HT-29 (cell line): Measurements from ENCODE around the gene SELENOH. TPM values are rescaled to one million over a fixed set of nuclear protein-coding genes. Genes with fewer than 3 reads are reported as not detected.
A peak's percentile ranks its signal among the peaks of the same experiment; 100 is the strongest.

ENCODE experiments used
- DNase-seq: peaks from one replicate; pipeline ENCODE4 v3.0.0-alpha.2; 2015; ENCODE audit warnings: low spot score
- small RNA-seq: library from RNA; depleted of rRNA; stranded (forward); fragments of <200 nt; gene quantifications from one replicate; pipeline ENCODE3, GENCODE V24; 2014
- total RNA-seq: library from RNA; depleted of rRNA; stranded (reverse); fragments of >200 nt; shearing (Covaris generic); gene quantifications from 2 replicates; pipeline ENCODE4 v1.2.3, GENCODE V29; 2014; rRNA removed

SELENOH gene
- total RNA-seq, 1 experiment from 2014 or later = 352 TPM

DNA sequence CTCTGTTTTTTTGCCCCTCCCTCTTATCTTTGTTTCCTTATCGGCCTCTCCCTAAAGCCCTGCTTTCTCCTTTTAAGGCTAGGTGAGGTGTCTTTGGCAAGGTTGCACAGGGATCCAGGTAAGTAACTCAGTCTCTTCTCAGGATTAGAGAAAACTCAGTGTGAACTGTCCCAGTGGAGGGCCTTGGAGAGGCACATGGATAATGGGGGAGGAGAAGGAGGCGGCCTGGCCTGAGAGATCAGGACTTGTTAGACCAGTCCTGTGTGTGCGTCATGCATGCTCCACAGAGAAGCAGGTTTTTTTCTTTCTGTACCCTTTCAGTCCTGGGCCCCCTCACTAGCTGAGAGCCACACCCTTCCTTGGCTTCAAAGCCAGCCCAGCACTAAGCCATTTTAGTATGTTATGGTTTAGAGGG lies 40.2 kb downstream of the SELENOH start:
- DNase-seq = peak; percentile 98

DNA sequence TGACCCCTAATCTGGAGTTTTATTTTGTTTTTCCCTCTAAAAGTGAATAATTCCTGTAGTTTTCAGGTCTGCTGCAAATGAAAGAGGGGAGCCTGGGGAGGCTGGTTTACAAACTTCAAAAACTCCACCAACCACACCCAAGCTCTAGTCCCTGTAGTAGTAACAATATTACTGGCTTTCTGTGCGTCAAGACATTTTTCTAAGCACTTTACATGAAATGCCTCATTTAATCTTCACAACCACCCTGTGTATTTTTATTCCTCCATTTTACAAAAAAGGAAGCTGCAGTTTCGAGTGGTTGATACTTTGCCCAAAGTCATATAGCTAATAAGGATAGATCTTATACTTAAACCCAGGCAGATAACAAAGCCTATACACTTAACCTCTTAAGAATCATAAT lies 43.8 kb downstream of the SELENOH start:
- DNase-seq = no peak

DNA sequence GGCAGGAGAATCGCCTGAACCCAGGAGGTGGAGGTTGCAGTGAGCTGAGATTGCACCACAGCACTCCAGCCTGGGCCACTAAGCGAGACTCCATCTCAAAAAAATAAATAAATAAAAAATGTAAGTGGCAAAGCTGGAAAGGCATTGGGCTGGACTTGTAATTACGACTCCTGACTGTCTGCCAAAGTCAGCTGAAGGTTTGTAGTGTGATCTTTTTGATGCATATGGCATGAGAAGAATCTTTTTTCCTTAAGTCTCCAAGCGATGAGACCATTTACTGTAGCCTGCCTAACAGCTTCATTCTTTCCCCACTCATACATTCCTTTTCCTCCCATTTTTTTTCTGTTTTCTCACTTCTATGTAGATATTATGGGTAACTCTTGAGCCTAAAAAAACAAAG lies 45.1 kb downstream of the SELENOH start:
- no peak for DNase-seq

DNA sequence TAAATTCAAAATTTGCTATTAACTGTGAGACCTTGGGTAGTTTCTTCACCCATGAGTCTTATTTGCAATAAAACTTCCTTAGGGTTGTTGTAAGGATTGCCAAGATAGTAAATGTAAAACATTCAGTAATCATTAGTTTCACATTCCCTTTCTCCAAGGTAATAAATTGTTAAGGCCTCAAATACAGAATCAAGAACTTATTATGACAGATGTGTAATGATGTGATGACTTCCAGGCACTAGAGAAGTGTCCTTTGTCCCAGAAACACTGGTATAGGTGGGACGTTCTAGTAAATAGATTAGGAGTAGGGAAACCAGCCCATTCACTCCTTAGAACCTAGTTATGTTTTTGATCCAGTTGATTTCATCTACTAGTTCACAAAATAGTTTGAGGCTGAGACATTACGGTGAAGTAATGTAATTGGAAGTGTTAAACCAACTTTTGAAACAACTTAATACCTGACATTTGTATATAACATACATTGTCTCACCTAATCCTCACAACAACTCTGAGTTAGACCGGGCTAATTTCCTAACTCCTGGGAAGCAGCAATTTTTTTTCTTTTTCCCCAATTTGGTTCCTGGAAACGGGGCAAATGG lies 45.8 kb downstream of the SELENOH start:
- DNase-seq = no peak

DNA sequence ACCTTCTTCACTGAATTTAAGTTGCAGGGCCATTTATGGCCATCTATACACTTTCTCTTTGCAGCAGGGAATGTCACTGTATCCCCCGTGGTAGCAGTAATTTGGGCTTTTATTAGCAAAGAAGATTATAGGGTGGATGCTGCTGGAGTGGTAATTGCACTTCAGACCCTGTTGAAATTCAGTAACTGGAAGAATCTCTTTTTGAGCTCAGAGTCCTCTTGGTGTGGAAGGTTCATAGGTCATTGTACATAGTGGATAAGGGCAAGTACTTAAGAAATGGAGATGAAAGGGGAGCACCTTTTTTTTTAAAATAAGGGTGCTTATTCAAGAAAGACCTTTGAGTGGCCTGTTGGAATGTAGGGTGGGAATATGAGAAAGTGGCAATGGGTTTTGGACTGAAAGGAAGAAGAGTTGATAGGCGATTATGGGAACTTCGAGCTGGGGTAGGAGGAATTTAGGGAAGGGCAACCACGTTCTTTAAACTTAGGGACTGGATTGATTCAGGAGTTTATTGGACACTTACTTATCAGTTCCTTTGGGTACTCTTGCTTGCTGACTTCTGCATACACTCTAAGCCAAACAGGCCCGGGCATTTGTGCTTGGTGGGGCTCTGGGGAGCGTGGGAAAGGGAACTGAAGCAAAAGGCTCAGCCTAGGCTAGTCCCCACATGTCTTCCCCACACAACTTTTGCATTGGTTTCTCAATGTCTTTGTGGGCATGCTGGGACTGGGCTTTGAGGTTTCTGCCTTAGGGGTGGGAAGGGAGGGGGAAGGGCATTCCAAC lies 46.8 kb downstream of the SELENOH start:
- DNase-seq = no peak

DNA sequence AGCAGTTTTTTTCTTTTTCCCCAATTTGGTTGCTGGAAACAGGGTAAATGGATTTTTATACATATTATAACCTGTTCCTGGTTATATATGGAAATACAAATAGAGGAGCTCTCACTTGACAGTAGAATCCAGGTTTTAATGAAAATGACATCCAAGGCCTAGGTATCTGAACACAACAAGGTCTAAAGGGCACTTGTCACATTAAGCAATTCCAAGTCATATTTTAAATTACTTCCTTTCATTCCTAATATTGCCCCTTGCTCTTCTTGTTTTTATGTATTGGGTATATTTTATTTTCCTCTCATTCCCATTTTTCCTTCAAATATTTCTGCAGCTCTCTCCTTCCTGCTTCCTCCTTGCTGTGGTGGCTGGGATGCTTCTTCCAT lies 47.4 kb downstream of the SELENOH start:
- no peak for DNase-seq

DNA sequence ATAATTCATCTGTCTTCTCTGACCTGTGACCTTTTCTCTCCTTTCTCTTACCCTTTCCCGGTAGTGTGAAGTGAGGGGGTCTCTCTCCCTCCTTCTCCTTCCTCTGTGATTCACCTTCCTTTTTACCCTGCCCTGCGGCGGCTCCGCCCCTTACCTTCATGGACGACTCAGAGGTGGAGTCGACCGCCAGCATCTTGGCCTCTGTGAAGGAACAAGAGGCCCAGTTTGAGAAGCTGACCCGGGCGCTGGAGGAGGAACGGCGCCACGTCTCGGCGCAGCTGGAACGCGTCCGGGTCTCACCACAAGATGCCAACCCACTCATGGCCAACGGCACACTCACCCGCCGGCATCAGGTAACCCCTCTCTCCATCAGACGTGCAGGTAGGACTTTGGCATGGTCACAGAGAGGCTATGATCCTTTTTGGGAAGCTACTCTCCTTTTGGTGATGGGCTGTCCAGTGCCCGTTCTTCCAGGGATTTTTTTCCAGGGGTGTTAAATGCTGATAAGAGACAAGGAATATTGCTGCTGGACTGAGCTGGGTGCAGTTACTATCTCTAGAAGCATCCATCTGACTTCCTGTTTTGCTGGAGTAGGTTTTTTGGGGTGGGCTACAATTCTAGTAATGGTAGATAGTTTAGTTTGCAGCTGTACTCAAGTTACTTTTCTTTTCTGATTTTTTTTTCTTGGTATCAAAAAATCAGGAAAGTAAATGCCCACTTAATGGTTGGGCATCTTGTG lies 50.2 kb downstream of the SELENOH start:
- no peak for DNase-seq

DNA sequence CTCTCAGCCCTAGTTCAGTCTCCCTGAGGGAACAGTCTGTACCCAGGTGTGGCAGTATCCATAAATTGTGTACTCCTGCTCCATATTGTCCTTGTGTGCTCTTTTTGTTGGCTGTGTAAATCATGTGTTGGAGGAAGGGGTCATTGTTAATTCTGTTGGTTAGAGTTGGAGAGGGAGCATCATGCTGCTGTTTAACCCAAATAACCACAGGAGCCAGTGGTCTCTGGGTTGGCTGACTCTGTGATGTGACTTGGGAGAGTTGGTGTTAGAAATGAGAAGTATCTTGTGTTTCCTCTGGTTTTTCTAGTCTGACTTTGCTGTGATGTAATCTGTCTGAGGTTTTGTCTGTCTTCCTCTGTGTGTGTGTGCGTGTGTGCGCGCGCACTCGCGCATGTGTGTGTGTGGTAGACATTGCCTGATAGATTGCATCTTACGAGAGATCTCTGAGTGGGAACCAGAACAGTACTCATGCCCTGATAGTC lies 50.8 kb downstream of the SELENOH start:
- DNase-seq = no peak

DNA sequence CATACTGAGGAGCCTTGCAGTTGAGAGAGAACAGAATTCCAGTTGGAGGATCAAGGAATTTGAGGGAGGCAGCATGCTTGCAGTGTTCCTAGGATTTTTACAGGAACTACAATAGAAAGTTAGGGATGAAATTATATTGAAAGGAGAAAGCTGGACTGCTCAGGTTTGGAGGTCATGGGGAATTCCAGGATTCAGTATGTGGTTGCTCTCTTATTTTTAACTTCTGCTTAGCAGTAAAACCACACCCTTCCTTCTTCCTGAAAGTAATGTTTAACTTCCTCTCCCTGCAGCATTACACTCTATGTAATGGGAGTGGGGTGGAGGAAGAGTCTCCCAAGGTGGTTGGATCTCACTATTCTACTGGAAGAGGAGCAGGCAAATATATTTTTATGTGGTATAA lies 51.6 kb downstream of the SELENOH start:
- DNase-seq = peak; percentile 38

Small RNAs within 50 kb of the gene (small RNA-seq; reads per million reads assigned to genes)
- not detected for gene AP001931.1
- not detected for gene TMX2-CTNND1

Other genes starting within 250 kb of the SELENOH start
- gene SLC43A1, start 225.8 kb upstream of the SELENOH start, total RNA-seq = 47.7 and 60.8 TPM in 2 replicates
- gene TIMM10, start 210.7 kb upstream of the SELENOH start, total RNA-seq = 133 and 143 TPM in 2 replicates
- not detected in 2 replicates for gene SMTNL1, start 203.9 kb upstream of the SELENOH start, total RNA-seq
- 1.3 and 3.5 TPM in 2 replicates for gene UBE2L6, start 173.8 kb upstream of the SELENOH start, total RNA-seq
- gene SERPING1, start 143.8 kb upstream of the SELENOH start, total RNA-seq = not detected in 2 replicates
- not detected in 2 replicates for gene YPEL4, start 91.6 kb upstream of the SELENOH start, total RNA-seq
- 19.1 and 19.8 TPM in 2 replicates for gene CLP1, start 83.7 kb upstream of the SELENOH start, total RNA-seq
- gene ZDHHC5, start 73.4 kb upstream of the SELENOH start, total RNA-seq = 63.0 and 65.9 TPM in 2 replicates
- gene MED19, start 29.3 kb upstream of the SELENOH start, total RNA-seq = 28.9 and 35.0 TPM in 2 replicates
- gene TMX2, start 28.9 kb upstream of the SELENOH start, total RNA-seq = 148 and 150 TPM in 2 replicates
- not detected in 2 replicates for gene BTBD18, start 10.3 kb downstream of the SELENOH start, total RNA-seq
- 134 and 185 TPM in 2 replicates for gene CTNND1, start 20.3 kb downstream of the SELENOH start, total RNA-seq